GM23338 (cell line): Measurements from ENCODE around the gene NOX1. TPM values are rescaled to one million over a fixed set of nuclear protein-coding genes. Genes with fewer than 3 reads are reported as not detected.

Source experiments
- ATAC-seq: fragments of 200-7000 bp; cut with Tn5 transposase; 3 replicates; pipeline ENCODE4 v1.9.1; 2020
- DNase-seq: peaks from one replicate; pipeline ENCODE4 v3.0.0-alpha.2; 2015; ENCODE audit warnings: low spot score
- H2AFZ ChIP-seq: fragments of 200-600 bp; sonication (generic); 2 replicates; pipeline ENCODE4 v1.8.0; 2016; ENCODE audit warnings: antibody characterized with exemption, mild to moderate bottlenecking, moderate library complexity
- H3F3A ChIP-seq: fragments of 200-600 bp; sonication (generic); replicated peaks from 2 replicates; pipeline ENCODE4 v1.8.0; 2017; ENCODE audit warnings: antibody characterized with exemption, mixed run types, low read depth
- H3K27ac ChIP-seq: fragments of 200-600 bp; sonication (generic); 2 replicates; pipeline ENCODE4 v1.6.1; 2016; ENCODE audit warnings: low read depth
- H3K27me3 ChIP-seq: fragments of 200-600 bp; sonication (generic); 2 replicates; pipeline ENCODE4 v1.8.0; 2016; ENCODE audit warnings: mild to moderate bottlenecking, mixed run types, moderate library complexity; ENCODE audit not compliant: insufficient read depth
- H3K36me3 ChIP-seq: fragments of 200-600 bp; sonication (generic); 2 replicates; pipeline ENCODE4 v1.8.0; 2016; ENCODE audit warnings: mild to moderate bottlenecking; ENCODE audit not compliant: insufficient read depth
- H3K4me1 ChIP-seq: fragments of 200-600 bp; sonication (generic); 2 replicates; pipeline ENCODE4 v1.8.0; 2016; ENCODE audit warnings: mild to moderate bottlenecking, moderate library complexity; ENCODE audit not compliant: insufficient read depth
- H3K4me2 ChIP-seq: fragments of 200-600 bp; sonication (generic); 2 replicates; pipeline ENCODE4 v1.7.1; 2017; ENCODE audit warnings: mixed run types
- H3K4me3 ChIP-seq: fragments of 200-600 bp; sonication (generic); 2 replicates; pipeline ENCODE4 v1.6.1; 2016; ENCODE audit warnings: mixed run types
- H3K79me2 ChIP-seq: fragments of 200-600 bp; sonication (generic); replicated peaks from 2 replicates; pipeline ENCODE4 v1.8.0; 2017; ENCODE audit warnings: mild to moderate bottlenecking; ENCODE audit not compliant: insufficient read depth
- H3K9me2 ChIP-seq: fragments of 200-600 bp; sonication (generic); 2 replicates; pipeline ENCODE4 v1.8.0; 2017; ENCODE audit not compliant: insufficient read depth
- H4K20me1 ChIP-seq: fragments of 200-600 bp; sonication (generic); replicated peaks from 2 replicates; pipeline ENCODE4 v1.8.0; 2017; ENCODE audit warnings: mild to moderate bottlenecking; ENCODE audit not compliant: insufficient read depth
- H3K27ac Mint-ChIP-seq: 2 replicates; pipeline ENCODE4 v1.8.0; 2020; ENCODE audit warnings: inconsistent platforms, mild to moderate bottlenecking, moderate library complexity, mixed read lengths
- H3K27me3 Mint-ChIP-seq: 3 replicates; pipeline ENCODE4 v1.8.0; 2022; ENCODE audit warnings: low read depth, mild to moderate bottlenecking, moderate library complexity, mixed read lengths, inconsistent platforms; ENCODE audit not compliant: insufficient read depth, poor library complexity
- H3K36me3 Mint-ChIP-seq: 3 replicates; pipeline ENCODE4 v1.8.0; 2021; ENCODE audit warnings: low read depth, mild to moderate bottlenecking, inconsistent platforms, moderate library complexity, mixed read lengths
- H3K4me1 Mint-ChIP-seq: 3 replicates; pipeline ENCODE4 v1.8.0; 2020; ENCODE audit warnings: mild to moderate bottlenecking, inconsistent platforms, mixed read lengths
- H3K4me3 Mint-ChIP-seq: 3 replicates; pipeline ENCODE4 v1.8.0; 2021; ENCODE audit warnings: moderate library complexity, mild to moderate bottlenecking, inconsistent platforms, mixed read lengths
- H3K9me3 Mint-ChIP-seq: 3 replicates; pipeline ENCODE4 v1.8.0; 2020; ENCODE audit warnings: moderate library complexity, mild to moderate bottlenecking, inconsistent platforms, mixed read lengths
- CREB1 ChIP-seq: fragments of 250-450 bp; sonication (Bioruptor Pico); IDR thresholded peaks from 2 replicates; pipeline ENCODE4 v1.5.0; 2020; ENCODE audit warnings: low read depth, mild to moderate bottlenecking, moderate library complexity
- CTCF ChIP-seq, 2 experiments: fragments of 200-600 bp in 1 of 2; sonication (generic) in 1 of 2; conservative IDR thresholded peaks; 2 replicates each; pipeline versions ENCODE4 v1.5.1 to v1.6.1; 2016 to 2017; ENCODE audit warnings: antibody characterized with exemption in 2 of 2, low read depth in 2 of 2, mild to moderate bottlenecking in 2 of 2, moderate library complexity in 1 of 2
- ETS1 ChIP-seq: IDR thresholded peaks from 2 replicates; pipeline ENCODE4 v1.6.1; 2016; ENCODE audit warnings: antibody characterized with exemption
- EZH2 ChIP-seq: fragments of 200-600 bp; sonication (generic); IDR thresholded peaks from one replicate; pipeline ENCODE4 v1.8.0; 2017; ENCODE audit warnings: antibody characterized with exemption, mild to moderate bottlenecking, low read depth; ENCODE audit not compliant: unreplicated experiment
- EZH2phosphoT487 ChIP-seq: fragments of 200-600 bp; sonication (generic); IDR thresholded peaks from one replicate; pipeline ENCODE4 v1.8.1; 2018; ENCODE audit warnings: antibody characterized with exemption; ENCODE audit not compliant: unreplicated experiment
- JUNB ChIP-seq: IDR thresholded peaks from one replicate; pipeline ENCODE4 v1.6.1; 2016; ENCODE audit warnings: antibody characterized with exemption; ENCODE audit not compliant: unreplicated experiment
- NANOG ChIP-seq: IDR thresholded peaks from 2 replicates; pipeline ENCODE4 v1.6.1; 2016; ENCODE audit warnings: antibody characterized with exemption, borderline replicate concordance
- POLR2AphosphoS5 ChIP-seq: IDR thresholded peaks from 2 replicates; pipeline ENCODE4 v1.6.1; 2016; ENCODE audit warnings: antibody characterized with exemption, low read depth
- REST ChIP-seq: IDR thresholded peaks from one replicate; pipeline ENCODE4 v1.6.1; 2018; ENCODE audit warnings: antibody characterized with exemption; ENCODE audit not compliant: unreplicated experiment
- STAT1 ChIP-seq: IDR thresholded peaks from one replicate; pipeline ENCODE4 v1.6.1; 2016; ENCODE audit warnings: antibody characterized with exemption; ENCODE audit not compliant: unreplicated experiment
- ZNF114 ChIP-seq: fragments of 250-450 bp; sonication (Bioruptor Pico); IDR thresholded peaks from 2 replicates; pipeline ENCODE4 v1.5.0; 2020; ENCODE audit warnings: mild to moderate bottlenecking, moderate library complexity
- ZNF331 ChIP-seq: fragments of 250-450 bp; sonication (Bioruptor Pico); IDR thresholded peaks from 2 replicates; pipeline ENCODE4 v1.5.0; 2020; ENCODE audit warnings: low read depth, mild to moderate bottlenecking, moderate library complexity
- polyA plus RNA-seq: library from polyadenylated mRNA; unstranded; fragments of >200 nt; fragmentation: Nextera tagmentation; extraction: Ambion mirVana; gene quantifications from 2 replicates; pipeline ENCODE4 v1.2.1, GENCODE V29; 2016
- total RNA-seq: library from RNA; depleted of rRNA; stranded (reverse); fragments of >200 nt; shearing (Covaris generic); gene quantifications from 2 replicates; pipeline ENCODE4 v1.2.3, GENCODE V29; 2014

NOX1 gene
- total and polyA plus RNA-seq, 2 experiments from 2014 or later = 0.31 TPM; not detected in 1

GRCh38 chrX:100802843-100803242 lies 71.3 kb downstream of the NOX1 start:
- H3K4me3 ChIP-seq = no peak overlapping the region

GRCh38 chrX:100798484-100799214 lies 75.5 kb downstream of the NOX1 start:
- Mint-ChIP-seq H3K27me3 (no peaks in the 10 kb centered on the region), H3K9me3 (no peaks in the 10 kb centered on the region), H3K4me3 (no peak overlapping the region), H3K4me1 (peaks cover 5% of the 10 kb centered on the region; the same call in 2 of the 3 replicates), H3K27ac (no peak overlapping the region), H3K36me3 (no peaks in the 10 kb centered on the region)
- H2AFZ ChIP-seq = no peak overlapping the region
- H3F3A ChIP-seq = no peaks in the 10 kb centered on the region
- no peaks in the 10 kb centered on the region for H3K27me3 ChIP-seq
- H3K4me1 ChIP-seq = no peaks in the 10 kb centered on the region
- H3K4me3 ChIP-seq = no peak overlapping the region
- no peaks in the 10 kb centered on the region for H3K9me2 ChIP-seq
- no peaks in the 10 kb centered on the region for H3K36me3 ChIP-seq
- no peak for DNase-seq
- H4K20me1 ChIP-seq = no peaks in the 10 kb centered on the region
- H3K4me2 ChIP-seq = no peak overlapping the region
- no peak for ATAC-seq
- no peak for TF ChIP-seq POLR2AphosphoS5
- TF ChIP-seq CREB1 = no peak
- no peak for TF ChIP-seq ZNF114 (CRISPR knock-in tag)
- TF ChIP-seq JUNB = no peak
- TF ChIP-seq REST = no peak
- TF ChIP-seq CTCF (conservative IDR thresholded peaks at IDR 0.05; ENCODE audit: low read depth in 2 of 2) = no peak
- no peak for TF ChIP-seq ZNF331 (CRISPR knock-in tag)
- no peak for TF ChIP-seq ETS1
- no peak for TF ChIP-seq EZH2phosphoT487
- TF ChIP-seq EZH2 = no peak
- no peak for TF ChIP-seq STAT1
- no peak for TF ChIP-seq NANOG
- H3K79me2 ChIP-seq = no peaks in the 10 kb centered on the region
- H3K27ac ChIP-seq = no peak overlapping the region

More at GRCh38 chrX:100802843-100803242, 71.3 kb downstream of the NOX1 start:
- Mint-ChIP-seq H3K4me3 (no peak overlapping the region), H3K27me3 (no peaks in the 10 kb centered on the region), H3K4me1 (peaks cover 9% of the 10 kb centered on the region; the same call in 2 of the 3 replicates), H3K27ac (no peak overlapping the region), H3K9me3 (no peaks in the 10 kb centered on the region), H3K36me3 (no peaks in the 10 kb centered on the region)
- no peaks in the 10 kb centered on the region for H3K9me2 ChIP-seq
- H2AFZ ChIP-seq = no peak overlapping the region
- H3K27me3 ChIP-seq = no peaks in the 10 kb centered on the region
- no peak for ATAC-seq
- H3K4me2 ChIP-seq = no peak overlapping the region
- no peak overlapping the region for H3K27ac ChIP-seq
- TF ChIP-seq NANOG (no peak), EZH2 (no peak)
- H3K4me1 ChIP-seq = no peaks in the 10 kb centered on the region
- no peaks in the 10 kb centered on the region for H3K79me2 ChIP-seq
- DNase-seq = no peak
- H3K36me3 ChIP-seq = no peaks in the 10 kb centered on the region
- no peaks in the 10 kb centered on the region for H4K20me1 ChIP-seq
- H3F3A ChIP-seq = no peaks in the 10 kb centered on the region
